Stimulated activated CD8-positive, alpha-beta memory T cell treated with anti-CD3 and anti-CD28 coated beads, Interleukin-15, amount 100 ng/mL, for 4 hours (primary cell): ENCODE measurements around the gene CASS4.
"Not testable (repeated sequence)": the region's sequence is repeated elsewhere in the genome, so short reads cannot be mapped to it uniquely, and the experiment has no call there.

Experiments used
- DNase-seq, 2 donors: peaks; one replicate each; pipeline ENCODE4 v3.0.0-alpha.2; 2020; ENCODE audit warnings: low read depth in 2 of 2

Gene CASS4, protein sequence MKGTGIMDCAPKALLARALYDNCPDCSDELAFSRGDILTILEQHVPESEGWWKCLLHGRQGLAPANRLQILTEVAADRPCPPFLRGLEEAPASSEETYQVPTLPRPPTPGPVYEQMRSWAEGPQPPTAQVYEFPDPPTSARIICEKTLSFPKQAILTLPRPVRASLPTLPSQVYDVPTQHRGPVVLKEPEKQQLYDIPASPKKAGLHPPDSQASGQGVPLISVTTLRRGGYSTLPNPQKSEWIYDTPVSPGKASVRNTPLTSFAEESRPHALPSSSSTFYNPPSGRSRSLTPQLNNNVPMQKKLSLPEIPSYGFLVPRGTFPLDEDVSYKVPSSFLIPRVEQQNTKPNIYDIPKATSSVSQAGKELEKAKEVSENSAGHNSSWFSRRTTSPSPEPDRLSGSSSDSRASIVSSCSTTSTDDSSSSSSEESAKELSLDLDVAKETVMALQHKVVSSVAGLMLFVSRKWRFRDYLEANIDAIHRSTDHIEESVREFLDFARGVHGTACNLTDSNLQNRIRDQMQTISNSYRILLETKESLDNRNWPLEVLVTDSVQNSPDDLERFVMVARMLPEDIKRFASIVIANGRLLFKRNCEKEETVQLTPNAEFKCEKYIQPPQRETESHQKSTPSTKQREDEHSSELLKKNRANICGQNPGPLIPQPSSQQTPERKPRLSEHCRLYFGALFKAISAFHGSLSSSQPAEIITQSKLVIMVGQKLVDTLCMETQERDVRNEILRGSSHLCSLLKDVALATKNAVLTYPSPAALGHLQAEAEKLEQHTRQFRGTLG

GRCh38 chr20:56411759-56412472 lies at the start of gene CASS4:
Gene CASS4, plus strand, starts transcription at chr20:56412260. Its CDS starts 199 bp downstream, at chr20:56412459.
- DNase-seq, result no peak

- DNase-seq, result no peak
These were observed 49.1 kb upstream of the CASS4 start for GRCh38 chr20:56362833-56363413.

DNA sequence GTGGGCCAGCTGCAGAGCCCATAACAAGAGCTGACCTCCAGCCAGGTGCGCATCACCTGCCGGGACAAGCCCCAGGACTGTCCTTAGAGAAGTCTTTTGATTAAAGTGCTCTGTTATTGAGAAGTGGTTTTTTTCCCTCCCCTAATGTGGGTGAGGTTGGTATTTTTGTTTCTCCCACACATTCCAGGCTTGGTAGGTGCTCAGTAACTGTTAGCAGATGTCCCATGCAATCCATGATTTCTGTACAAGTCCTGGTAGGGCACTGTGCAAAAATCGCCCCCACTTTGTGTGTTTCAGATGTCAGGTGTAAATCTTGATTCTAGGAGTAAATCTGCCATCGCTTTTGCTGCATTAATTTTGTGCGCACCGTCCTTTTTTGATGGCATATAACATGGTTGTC lies 48.6 kb upstream of the CASS4 start:
- no peak for DNase-seq

DNA sequence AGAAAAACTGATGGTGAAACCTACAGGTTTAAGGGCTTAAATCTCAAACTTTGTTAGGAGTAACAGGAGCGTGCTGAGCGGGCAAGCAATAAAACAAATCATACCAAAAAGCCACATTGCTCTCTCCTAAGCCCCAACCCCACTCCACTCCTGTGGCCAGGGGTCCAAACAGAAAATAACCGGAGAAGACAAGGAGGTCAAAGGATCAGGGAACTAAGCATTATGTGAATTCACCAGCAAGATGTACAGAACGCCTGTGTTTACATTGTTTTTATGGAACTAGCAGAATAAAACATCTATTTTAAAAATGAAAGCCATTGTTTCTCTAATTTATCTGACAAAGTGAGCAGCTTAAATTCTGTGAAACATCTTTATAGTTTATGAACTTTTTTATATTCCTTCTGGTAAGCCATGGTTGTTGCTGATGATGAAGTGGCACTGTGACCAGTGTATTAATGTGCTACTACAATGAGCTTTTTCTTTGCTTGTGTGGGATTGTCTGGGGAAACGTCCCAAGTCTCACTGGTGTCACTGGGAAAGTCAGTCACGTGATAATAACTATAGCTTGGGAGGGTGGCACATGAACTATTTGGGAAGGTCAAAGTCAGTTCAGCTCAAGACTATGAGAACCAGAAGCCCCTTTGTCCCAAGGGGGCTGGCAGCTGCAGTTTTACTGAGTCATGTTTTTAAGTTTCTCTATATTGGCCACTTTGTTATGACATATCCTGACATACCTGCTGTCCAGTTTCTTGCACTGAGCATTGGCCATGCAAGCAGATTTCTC lies 43.5 kb upstream of the CASS4 start:
- no peak for DNase-seq

DNA sequence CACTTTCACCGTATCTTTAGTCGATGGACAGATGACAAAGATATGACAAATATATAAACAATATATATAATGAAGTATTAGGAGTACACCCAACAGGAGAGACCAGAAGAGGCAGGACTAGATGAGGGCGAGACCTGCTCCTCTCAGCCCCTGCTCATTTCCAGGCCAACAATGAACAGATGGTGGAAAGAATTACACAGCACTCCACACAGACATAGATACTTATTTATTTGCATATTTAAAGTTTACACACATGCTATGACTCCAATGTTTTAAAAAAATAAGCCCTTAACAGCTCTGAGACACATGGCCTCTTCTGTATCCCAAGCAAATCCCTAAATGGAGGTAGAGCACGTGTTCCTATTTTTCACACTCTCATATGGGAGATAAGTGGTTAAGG lies 42.9 kb upstream of the CASS4 start:
- no peak for DNase-seq

DNA sequence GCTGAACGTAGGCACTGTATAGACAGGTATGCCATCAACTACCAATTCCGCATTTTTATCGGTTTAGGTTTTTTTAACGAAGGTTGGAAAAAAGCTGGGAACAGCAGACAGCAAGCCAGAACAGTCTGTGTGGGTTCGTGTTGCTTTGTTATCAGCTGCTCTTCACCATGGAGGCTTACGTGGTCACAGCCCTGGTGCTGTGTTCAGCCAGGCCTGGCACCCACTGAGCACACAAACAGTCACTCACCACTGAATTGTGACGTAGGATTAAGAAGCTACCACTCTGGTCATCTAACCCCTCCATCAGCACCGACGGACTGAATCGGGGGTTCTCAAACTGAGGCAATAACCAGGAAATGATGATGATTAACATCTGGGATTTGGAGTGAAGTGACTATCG lies 40.1 kb upstream of the CASS4 start:
- no peak for DNase-seq

GRCh38 chr20:56372850-56373249 lies 39.2 kb upstream of the CASS4 start:
- no peak for DNase-seq

GRCh38 chr20:56373942-56374341 lies 38.1 kb upstream of the CASS4 start:
- DNase-seq, result no peak

DNA sequence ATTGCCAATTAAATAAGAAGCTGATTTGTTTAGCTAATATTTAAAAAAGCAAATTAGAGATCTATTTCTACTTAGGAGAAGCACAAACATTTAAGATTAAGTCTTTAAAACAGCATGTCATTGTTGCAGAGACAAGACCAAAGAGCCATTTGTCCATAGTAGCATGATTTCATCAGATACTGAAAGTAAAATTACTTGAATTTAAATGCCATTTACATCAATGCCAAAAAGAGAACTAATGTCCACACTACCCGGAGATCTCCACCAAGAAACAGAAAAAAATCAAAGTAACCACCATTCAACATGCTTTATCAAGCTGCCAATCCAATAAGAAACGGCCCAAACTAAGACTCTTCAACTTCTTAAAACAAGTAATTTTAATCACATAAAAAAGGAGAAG lies 35.7 kb upstream of the CASS4 start:
- DNase-seq, result no peak

- no peak for DNase-seq
These were observed 33.7 kb upstream of the CASS4 start for GRCh38 chr20:56378386-56378785.

GRCh38 chr20:56380375-56380774 lies 31.7 kb upstream of the CASS4 start:
- DNase-seq, result no peak

GRCh38 chr20:56381501-56381900 lies 30.6 kb upstream of the CASS4 start:
- DNase-seq, result no peak

- DNase-seq, result no peak
These were observed 29.4 kb upstream of the CASS4 start for GRCh38 chr20:56382696-56383095.

DNA sequence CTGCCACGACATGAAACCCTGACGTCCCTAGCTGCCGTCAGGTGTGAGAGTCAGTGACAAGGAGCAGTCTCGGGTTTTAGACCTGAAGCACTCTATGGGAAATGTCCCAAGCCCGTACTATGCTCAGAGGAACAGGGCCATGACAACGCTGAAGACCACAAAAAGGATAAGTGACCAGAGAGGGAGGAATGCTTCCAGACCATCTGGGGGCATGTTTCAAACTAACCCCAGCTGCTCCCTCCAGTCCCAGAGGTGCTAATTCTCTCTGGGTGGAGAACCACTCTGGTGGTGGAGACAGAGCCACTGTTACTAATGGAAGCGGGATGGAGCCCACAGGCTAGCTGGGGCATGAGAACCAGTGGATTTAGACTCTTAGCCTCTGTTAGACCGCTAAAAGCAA lies 28.7 kb upstream of the CASS4 start:
- no peak for DNase-seq

DNA sequence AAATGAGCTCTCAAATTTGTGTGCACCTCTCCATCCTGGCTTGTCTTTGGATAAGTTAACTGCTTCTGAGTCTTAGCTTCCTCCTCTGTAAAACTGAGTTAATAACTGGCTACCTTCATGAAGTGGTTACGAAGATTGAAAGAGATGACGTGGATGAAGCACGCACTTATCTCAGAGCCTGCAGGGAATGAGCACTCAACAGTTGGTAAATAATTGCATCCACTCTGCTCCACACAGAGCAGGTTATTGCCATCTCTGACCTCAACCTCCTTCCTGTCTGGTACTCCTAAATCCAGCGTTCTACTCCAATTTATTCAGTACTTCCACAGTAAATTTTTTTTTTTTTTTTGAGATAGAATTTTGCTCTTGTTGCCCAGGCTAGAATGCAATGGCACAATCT lies 26.9 kb upstream of the CASS4 start:
- no peak for DNase-seq

GRCh38 chr20:56386219-56386618 lies 25.8 kb upstream of the CASS4 start:
- no peak for DNase-seq

GRCh38 chr20:56388882-56389281 lies 23.2 kb upstream of the CASS4 start:
- no peak for DNase-seq

GRCh38 chr20:56389807-56390206 lies 22.3 kb upstream of the CASS4 start:
- DNase-seq, result no peak

DNA sequence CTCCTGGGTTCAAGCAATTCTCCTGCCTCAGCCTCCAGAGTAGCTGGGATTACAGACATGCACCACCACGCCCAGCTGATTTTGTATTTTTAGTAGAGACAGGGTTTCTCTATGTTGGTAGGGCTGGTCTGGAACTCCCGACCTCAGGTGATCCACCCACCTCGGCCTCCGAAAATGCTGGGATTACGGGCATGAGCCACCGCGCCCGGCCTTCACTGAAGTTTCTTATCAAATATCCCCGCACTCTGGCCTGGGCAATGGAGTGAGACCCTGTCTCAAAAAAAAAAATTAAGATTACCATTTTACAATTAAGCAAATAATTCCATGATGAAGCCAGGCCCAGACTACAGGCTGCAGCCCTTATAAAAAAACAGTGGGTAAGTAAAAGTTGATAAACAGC lies 21.7 kb upstream of the CASS4 start:
- DNase-seq, result not testable (repeated sequence)

DNA sequence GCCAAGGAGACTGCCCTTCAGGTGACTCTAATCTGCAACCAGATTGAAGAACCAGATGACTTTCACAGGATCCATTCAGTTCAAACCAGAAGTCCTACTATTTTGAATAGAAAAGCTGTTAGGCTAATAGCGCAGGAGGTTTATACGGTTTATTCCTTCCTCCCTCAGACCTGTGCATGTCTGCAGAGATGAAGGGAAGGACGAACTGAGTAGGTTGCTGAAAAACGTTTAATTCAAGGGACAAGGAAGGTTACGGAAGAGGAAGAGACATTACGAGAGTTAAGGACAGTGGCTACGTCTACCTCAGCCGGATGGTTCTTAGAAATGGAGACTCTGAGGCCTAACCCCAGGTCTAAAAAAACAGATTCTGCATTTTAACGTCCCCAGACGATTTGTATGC lies 21.0 kb upstream of the CASS4 start:
- DNase-seq, result no peak

- no peak for DNase-seq
These were observed 20.4 kb upstream of the CASS4 start for GRCh38 chr20:56391596-56392131.
